Middle frontal gyrus (tissue), 1 donor: ENCODE data around the gene PAFAH2.
"Not testable (repeated sequence)": the region's sequence is repeated elsewhere in the genome, so short reads cannot be mapped to it uniquely, and the experiment has no call there.

ENCODE experiments used
- DNase-seq: peaks from one replicate; pipeline ENCODE4 v3.0.0-alpha.2; 2015; ENCODE audit warnings: low spot score; ENCODE audit errors: extremely low spot score

Gene PAFAH2

DNA sequence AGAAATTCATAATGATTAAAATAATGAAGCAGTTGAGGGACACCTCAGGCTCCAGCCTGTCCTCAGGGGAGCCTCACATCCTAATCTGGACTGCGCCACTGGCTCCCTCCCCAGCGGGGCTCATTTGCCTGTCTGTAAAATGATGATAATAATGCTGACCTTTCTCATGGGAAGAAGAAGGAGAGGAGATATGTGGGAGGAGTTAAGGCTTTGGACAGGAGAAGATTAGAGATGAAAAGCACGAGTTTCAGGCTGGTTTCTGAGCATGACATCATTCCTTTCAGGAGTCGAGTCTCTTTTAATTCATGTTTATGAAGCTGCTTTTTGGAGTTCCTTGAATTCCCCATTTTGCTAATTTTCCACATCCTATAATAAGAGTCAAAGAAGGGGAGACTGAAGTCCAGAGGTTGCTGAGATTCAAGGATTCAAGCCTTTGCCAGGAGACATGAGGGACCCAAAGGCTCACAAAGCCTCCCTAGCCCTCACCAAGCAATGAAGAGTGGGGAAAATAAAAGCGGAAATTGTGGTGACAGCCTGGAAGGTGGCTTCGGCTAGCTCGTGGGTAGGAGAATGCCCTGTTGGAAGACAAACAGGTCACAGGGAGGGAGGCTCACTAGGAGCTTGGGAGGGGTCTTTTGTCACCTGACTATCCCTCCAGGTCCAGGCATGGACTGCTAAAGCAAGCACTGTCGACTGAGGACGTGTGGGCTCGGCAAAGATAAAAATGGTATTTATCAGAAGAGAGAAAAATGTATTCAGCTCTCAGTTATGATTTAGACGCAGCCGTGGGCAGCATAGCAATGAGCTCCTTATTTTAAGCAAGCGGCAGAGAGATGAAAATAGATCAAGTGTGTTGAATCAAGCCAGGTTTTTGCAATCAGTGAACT lies 64.1 kb downstream of the PAFAH2 start:
- peak; percentile 81 for DNase-seq

- not testable (repeated sequence) for DNase-seq
Measured at GRCh38 chr1:25932811-25933400, 65.0 kb downstream of the PAFAH2 start.

GRCh38 chr1:25932321-25932720 lies 65.5 kb downstream of the PAFAH2 start:
- DNase-seq: no peak

GRCh38 chr1:25929016-25929415 lies 68.8 kb downstream of the PAFAH2 start:
- DNase-seq: no peak

DNA sequence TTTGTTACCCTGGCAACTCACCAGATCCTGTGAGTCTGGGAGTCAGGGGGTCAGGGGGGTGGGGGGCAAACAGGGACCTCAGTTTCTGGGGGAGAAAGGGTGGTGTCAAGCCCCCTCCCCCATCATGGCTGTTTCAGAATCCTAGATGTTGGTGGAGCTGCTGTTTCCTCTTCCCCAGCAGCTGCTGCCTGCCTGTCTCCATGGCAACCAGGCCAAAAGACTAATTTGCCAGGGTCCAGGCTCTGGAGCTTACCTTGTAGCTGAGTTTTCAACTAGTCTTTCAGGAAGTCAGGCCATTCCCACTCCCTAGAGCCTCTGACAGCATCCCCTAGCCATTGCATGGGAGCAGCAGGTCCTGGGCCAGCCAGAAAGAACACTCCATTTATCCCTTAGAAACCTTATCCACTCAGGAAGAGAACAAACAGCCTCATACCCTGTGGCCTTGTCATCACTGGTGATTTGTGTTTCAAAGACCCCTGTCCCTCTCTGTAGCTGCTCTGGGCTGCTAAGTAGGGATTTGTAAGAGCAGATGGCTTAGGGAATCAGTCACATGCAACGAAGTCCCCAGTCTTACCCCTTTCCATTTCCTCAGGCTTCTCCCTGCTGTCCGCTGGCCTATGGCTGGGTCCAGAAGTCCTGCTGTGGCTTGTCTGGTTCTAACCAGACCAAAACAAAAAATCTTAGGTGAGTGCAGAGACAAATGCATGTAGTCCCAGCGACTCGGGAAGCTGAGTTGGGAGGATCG lies 70.2 kb downstream of the PAFAH2 start:
- DNase-seq: no peak

- DNase-seq: no peak
Measured at GRCh38 chr1:25926731-25927496, 70.9 kb downstream of the PAFAH2 start.

GRCh38 chr1:25924454-25924853 lies 73.4 kb downstream of the PAFAH2 start:
- DNase-seq: no peak

- DNase-seq: no peak
Measured at GRCh38 chr1:25922971-25923552, 74.8 kb downstream of the PAFAH2 start.

DNA sequence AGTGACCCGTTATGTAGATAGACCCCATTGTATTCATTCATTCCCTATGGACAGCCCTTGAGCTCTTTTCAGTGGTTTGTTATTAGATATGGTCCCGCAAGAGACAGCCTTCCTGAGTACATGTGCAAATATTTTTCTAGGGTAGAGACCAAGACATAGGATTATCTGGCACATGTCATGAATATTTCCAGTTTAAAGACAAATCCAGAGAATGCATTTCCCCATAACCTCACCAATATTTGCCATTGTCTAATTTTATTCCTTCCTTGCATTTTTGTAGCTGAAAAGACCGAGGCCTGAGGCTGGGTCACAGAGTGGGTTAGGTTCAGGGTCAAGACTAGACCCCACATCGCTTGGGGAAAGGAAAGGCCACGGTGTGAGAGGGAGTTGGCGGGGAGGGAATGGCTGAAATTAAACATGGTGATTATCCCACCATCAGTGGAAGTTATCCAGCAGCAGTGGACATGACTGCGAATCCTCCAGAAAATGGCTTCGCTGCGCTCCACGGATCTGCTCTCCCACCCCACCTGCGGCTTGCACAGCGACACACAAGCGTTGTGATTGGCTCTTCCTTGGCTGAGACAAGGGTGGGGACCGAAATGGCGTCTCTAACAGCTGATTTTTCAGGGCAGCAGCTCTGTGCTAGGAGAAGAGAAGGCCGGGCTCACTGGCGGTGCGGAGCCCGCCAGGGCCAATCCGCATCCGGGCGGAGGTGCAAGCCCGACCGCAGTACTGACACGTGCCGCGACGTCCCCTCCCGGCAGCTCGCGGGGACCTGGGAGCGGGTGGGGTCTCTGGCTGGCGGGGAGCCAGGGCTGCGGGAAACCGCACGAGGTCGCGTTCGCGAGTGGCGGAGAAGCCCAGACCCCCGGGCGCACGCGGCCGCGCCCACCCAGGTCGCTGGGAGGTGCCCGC lies 75.5 kb downstream of the PAFAH2 start:
- no peak for DNase-seq

DNA sequence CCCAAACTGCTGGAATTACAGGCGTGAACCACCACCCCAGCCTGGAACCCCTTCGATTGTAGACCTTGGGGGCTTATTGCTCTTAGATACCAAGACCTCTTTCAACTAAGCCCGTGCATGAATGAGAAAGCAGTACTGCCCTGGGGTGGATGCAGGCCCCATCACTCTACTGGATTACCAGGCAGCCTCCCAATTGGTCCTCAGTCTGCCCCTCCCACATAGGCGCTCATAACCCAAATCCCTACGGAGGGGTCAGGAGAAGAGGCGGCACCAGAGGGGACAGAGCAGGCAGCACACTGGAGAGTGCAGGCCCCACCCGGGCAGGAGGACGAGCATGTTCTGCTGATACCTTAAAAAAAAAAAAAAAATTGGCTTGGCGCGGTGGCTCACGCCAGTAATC lies 79.2 kb downstream of the PAFAH2 start:
- DNase-seq: no peak

DNA sequence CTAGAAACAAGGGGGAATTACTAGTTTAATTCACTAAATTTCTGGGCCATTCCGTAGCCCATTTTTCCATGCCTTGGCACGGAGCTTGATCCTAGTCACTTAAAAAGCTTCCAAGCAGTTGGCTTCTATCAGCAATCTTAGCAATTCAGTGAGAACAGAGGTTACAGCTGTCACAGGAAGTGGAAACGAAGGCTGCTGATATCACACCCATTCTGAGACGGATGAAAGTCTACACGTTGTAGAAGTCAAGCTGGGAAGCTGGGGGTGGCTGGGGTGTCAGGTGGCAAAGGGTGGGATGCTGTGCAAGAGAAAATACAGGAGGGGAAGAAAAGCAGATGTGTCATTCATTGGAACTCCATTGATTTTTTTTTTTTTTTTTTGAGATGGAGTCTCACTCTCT lies 79.9 kb downstream of the PAFAH2 start:
- no peak for DNase-seq

DNA sequence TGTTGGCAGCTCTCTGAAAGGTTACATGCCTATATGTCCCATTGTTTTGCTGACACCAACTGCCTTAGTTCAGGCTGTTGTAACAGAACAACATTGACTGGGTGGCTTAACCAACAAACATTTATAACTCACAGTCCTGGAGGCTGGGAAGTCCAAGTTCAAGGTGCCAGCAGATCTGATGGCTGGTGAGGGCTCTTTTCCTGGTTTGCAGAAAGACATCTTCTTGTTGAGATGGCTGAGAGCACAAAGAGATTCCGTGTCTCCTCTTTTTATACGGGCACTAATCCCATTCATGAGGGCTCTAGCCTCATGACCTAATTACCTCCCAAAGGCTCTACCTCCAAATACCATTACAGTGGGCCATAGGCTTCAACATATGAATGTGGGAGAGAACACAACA lies 81.4 kb downstream of the PAFAH2 start:
- DNase-seq: no peak

DNA sequence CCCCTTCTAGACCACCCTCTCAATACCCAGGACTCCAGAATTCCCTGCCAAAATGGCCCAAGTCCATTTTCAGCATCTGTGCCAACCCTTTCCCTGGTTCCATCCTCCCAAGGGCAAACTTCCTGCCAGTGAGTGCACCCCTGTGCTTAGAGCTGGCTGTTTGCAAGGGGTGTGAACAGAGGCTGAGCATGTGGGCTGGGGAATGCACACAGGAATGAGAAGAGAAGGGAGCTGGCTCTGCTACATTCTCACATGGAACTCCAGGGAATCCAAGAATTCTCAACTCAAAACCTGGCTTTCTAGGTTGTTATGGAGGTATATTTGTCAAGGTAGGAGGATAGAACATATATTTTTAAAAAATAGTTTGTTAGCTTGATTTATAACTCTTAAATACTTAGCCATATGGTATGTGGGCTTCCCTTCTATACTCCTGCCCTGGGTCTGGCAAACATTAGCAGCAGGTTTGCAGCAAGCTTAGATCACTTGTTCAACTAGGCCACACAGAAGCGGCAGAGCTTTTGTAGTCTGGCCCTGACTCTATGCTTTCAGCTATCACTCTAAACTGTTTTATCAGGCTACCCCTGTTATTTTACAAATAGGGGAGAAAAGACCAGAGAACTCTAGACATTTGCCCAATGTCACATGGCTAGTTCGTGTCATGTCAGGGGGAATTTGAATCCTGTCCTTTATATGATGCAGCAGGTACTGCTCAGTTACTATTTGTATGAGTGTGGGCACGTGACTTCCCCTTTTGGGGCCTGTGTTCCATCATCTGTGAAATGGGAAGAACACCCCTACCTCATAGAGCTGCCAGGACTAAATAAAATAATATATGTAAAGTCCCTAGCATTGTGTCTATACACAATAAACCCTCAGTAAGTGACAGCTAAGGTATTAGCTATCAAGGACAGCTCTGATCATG lies 83.5 kb downstream of the PAFAH2 start:
- DNase-seq: no peak

DNA sequence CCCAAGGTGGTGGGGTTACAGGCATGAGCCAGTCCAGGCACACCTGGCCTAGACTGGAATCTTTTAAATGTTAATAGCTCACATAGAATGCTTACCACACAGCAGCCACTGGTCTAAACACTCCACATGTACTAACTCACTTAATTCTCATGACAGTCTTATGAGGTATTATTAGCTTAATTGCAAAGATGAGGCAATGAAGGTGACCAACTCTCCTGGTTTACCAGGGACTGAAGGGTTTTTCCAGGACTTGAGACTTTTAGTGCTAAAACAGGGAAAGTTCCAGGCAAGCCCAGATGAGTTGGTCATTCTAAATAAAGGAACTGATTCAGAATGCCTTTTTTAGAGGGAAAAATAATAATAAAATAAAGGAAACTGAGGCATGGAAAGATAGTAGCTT lies 84.7 kb downstream of the PAFAH2 start:
- no peak for DNase-seq

DNA sequence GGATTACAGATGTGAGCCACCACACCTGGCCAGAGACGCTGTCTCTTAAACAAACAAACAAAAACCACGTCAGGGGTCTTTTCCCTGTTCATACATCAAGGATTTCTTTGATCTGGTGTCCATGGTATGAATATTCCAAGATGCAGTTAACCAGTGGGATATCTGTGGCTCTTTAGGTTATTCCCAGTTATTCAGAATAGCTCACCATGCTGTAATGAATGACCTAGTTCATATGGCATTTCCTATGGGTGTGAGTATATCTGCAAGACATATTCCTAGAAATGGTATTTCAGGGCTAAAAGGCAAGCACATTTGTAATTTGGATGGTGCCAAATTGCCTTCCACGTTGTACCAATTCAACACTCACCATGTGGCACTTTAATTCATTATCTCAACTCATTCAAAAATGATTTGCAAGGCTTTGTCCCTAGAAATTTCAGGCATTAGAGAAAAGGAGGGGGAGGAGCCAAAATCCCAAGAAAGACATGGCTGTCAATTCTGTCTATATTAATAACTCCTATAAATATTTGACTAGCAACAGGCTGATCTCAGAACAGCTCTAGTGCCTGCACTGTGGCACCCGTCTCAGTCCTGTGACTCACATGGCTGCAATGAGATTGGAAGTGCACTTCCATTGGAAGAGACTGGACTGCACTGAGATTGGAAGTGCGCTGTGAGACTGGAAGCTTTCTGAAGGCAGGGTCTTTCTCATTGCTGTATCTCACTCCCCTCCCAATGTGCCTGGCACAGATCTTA lies 85.6 kb downstream of the PAFAH2 start:
- DNase-seq: no peak

GRCh38 chr1:25911162-25911561 lies 86.7 kb downstream of the PAFAH2 start:
- DNase-seq: no peak
